Naive thymus-derived CD4-positive, alpha-beta T cell (primary cell): ENCODE measurements around the gene DICER1. TPM values are rescaled to one million over a fixed set of nuclear protein-coding genes. Genes with fewer than 3 reads are reported as not detected.

Source experiments
- ATAC-seq: fragments of 150-1000 bp; cut with Tn5 transposase; 2 replicates; pipeline ENCODE4 v1.10.0; 2021; ENCODE audit warnings: mild to moderate bottlenecking, moderate library complexity
- CTCF ChIA-PET: fragments of 350-600 bp; sonication (Branson Sonifier 250); formaldehyde crosslinking; loops from one replicate; lab custom pipeline; 2021; ENCODE audit warnings: antibody characterized with exemption; lab: Charles Lee
- POLR2A ChIA-PET: fragments of 350-600 bp; sonication (Branson Sonifier 250); formaldehyde crosslinking; loops from one replicate; lab custom pipeline; 2021; ENCODE audit warnings: antibody characterized with exemption, inconsistent platforms; lab: Charles Lee
- DNase-seq, 9 donors: peaks; one replicate each; pipeline versions ENCODE4 v3.0.0 to v3.0.0-alpha.2; 2020 to 2022; ENCODE audit warnings: mixed read lengths in 1 of 9
- H3K27ac ChIP-seq: one replicate; pipeline ENCODE4 v1.7.0; 2013; ENCODE audit warnings: mild to moderate bottlenecking, low read depth, low read length, moderate library complexity
- H3K27me3 ChIP-seq, 2 donors: one replicate each; pipeline ENCODE4 v1.7.0; 2013; ENCODE audit warnings: low read length in 2 of 2, mild to moderate bottlenecking in 2 of 2, moderate library complexity in 2 of 2; ENCODE audit not compliant: control insufficient read depth in 2 of 2, insufficient read depth in 2 of 2
- H3K36me3 ChIP-seq, 3 experiments: 1 replicate in 2 of 3; 2 replicates in 1 of 3; pipeline ENCODE4 v1.7.0; 2013; ENCODE audit warnings: low read length in 3 of 3, mild to moderate bottlenecking in 3 of 3, moderate library complexity in 1 of 3; ENCODE audit not compliant: insufficient read depth in 3 of 3, control insufficient read depth in 2 of 3
- H3K4me1 ChIP-seq, 2 donors: one replicate each; pipeline ENCODE4 v1.7.0; 2013; ENCODE audit warnings: low read length in 2 of 2, mild to moderate bottlenecking in 2 of 2, moderate library complexity in 1 of 2; ENCODE audit not compliant: control insufficient read depth in 2 of 2, insufficient read depth in 2 of 2
- H3K4me3 ChIP-seq: 2 replicates; pipeline ENCODE4 v1.7.0; 2013; ENCODE audit warnings: mild to moderate bottlenecking, low read length
- H3K9me3 ChIP-seq, 3 experiments: 1 replicate in 2 of 3; 2 replicates in 1 of 3; pipeline ENCODE4 v1.7.0; 2013; ENCODE audit warnings: low read length in 3 of 3; ENCODE audit not compliant: control insufficient read depth in 2 of 3
- H3K27ac Mint-ChIP-seq, 9 donors: one replicate each; pipeline ENCODE4 v1.8.0; 2020 to 2022; ENCODE audit warnings: mixed read lengths in 9 of 9, mild to moderate bottlenecking in 8 of 9, moderate library complexity in 5 of 9, inconsistent platforms in 2 of 9
- H3K27me3 Mint-ChIP-seq, 5 donors: one replicate each; pipeline ENCODE4 v1.8.0; 2021 to 2022; ENCODE audit warnings: mixed read lengths in 5 of 5, mild to moderate bottlenecking in 1 of 5
- H3K36me3 Mint-ChIP-seq, 5 donors: one replicate each; pipeline ENCODE4 v1.8.0; 2020 to 2022; ENCODE audit warnings: mixed read lengths in 5 of 5, mild to moderate bottlenecking in 3 of 5, inconsistent platforms in 1 of 5
- H3K4me1 Mint-ChIP-seq, 7 donors: one replicate each; pipeline ENCODE4 v1.8.0; 2020 to 2022; ENCODE audit warnings: mixed read lengths in 7 of 7, mild to moderate bottlenecking in 3 of 7, inconsistent platforms in 1 of 7
- H3K4me3 Mint-ChIP-seq, 10 donors: one replicate each; pipeline ENCODE4 v1.8.0; 2020 to 2022; ENCODE audit warnings: mild to moderate bottlenecking in 10 of 10, mixed read lengths in 10 of 10, moderate library complexity in 6 of 10, inconsistent platforms in 2 of 10
- H3K9me3 Mint-ChIP-seq, 11 donors: one replicate each; pipeline ENCODE4 v1.8.0; 2020 to 2022; ENCODE audit warnings: mixed read lengths in 11 of 11, mild to moderate bottlenecking in 4 of 11, inconsistent platforms in 1 of 11, moderate library complexity in 1 of 11
- intact Hi-C, 2 donors: fragments of 100-400 bp; cut with micrococcal nuclease; formaldehyde crosslinking; loops; one replicate each; pipeline ENCODE4 v1.15.1; 2023
- polyA plus RNA-seq, 2 donors: library from polyadenylated mRNA; unstranded; fragments of 300-500 nt; fragmentation: Illumina TruSeq; gene quantifications; one replicate each; pipeline ENCODE4 v1.2.3, GENCODE V29; 2021
- total RNA-seq, 6 experiments: library from RNA in 5 of 6; stranded (reverse) in 5 of 6; gene quantifications; 1 replicate in 5 of 6; 2 replicates in 1 of 6; pipeline ENCODE4 v1.2.3 and lab custom pipeline; 2021 to 2026

The DICER1 gene
- total and polyA plus RNA-seq, 7 experiments from 2014 or later = 11.0 to 78.2 (median 62.6) TPM

DNA sequence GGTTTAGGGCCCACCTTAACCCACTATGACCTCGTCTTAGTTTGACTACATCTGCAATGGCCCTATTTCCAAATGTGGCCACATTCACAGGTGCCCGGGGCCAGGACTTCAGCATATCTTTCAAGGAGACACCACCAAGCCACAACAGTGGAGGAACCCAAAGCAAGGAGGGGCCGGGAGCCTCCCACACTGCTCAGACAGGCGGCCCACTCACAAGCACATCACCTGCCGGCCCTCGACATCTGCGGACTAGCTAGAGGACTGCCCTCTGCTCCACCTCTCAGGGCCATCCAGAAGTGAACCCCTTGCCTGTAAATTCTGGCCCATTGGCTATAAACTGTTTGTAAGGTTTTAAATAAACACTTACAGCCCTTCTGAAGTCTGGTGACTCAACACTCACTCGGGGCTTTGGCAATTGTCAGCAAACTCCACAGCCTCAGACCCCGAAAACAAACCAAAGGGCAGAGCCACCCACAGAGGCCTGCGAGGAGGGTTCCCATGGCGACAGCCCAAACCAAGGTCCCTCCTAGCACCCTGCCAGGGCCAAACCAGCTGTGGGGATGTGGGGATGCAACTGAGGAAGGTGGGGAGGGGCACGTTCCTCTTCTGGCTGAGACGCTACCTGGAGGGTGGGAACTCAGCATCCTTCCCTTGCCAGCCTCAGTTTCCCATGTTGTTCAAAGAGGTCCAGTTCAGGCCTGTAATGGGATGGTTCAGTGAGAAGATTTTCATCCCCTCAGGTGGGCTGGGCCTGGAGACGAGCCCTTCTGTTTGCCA is 95.8 kb downstream of the DICER1 start:
- intact Hi-C loops = no loop called here
- POLR2A ChIA-PET = no interaction called here
- no peak overlapping the region for H3K4me3 Mint-ChIP-seq
- Histone ChIP-seq H3K27ac (no peak overlapping the region), H3K27me3 (no peaks in the 10 kb centered on the region), H3K9me3 (no peaks in the 10 kb centered on the region), H3K4me1 (no peaks in the 10 kb centered on the region), H3K4me3 (no peak overlapping the region), H3K36me3 (no peaks in the 10 kb centered on the region)
- no peaks in the 10 kb centered on the region for H3K36me3 Mint-ChIP-seq
- DNase-seq (no peak), ATAC-seq (no peak)
- H3K27ac Mint-ChIP-seq = no peak overlapping the region
- H3K4me1 Mint-ChIP-seq = peaks cover 0 to 14% (median 8%) of the 10 kb centered on the region in 7 donors
- CTCF ChIA-PET = interaction anchor here (0.6 to 0.7 kb wide), 2 partner anchors 9 to 16 kb away, joined by 3 to 4 read pairs; no protein-coding TSS in a partner anchor
- H3K9me3 Mint-ChIP-seq = peaks cover 0 to 3% (median 0%) of the 10 kb centered on the region in 11 donors
- H3K27me3 Mint-ChIP-seq = no peaks in the 10 kb centered on the region

DNA sequence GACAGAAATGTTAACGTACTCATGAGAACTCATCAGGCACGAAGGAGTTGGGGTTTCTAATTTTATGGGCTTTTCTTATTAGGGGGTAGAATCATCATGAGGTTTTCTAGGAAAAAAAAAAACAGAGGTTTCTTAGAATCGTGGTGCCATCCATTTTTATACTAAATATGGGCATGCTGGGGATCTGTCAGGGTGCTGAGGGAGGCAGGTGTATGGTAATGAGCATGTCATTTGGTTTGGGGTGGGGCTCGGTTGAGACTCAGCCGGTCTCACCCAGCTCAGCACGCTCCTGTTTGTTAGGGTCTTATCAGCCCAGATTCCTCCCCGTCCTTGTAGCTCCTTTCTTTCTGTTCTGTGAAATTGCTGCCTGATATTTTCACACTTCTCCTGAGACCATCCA is 98.2 kb downstream of the DICER1 start:
- Mint-ChIP-seq H3K4me3 (peak overlapping the region in 3 of 10 donors; percentile 10 to 18 (median 16)), H3K4me1 (peaks cover 0 to 14% (median 8%) of the 10 kb centered on the region in 7 donors), H3K27me3 (no peaks in the 10 kb centered on the region), H3K27ac (no peak overlapping the region), H3K9me3 (peaks cover 0 to 3% (median 0%) of the 10 kb centered on the region in 11 donors), H3K36me3 (no peaks in the 10 kb centered on the region)
- Histone ChIP-seq H3K36me3 (no peaks in the 10 kb centered on the region), H3K27ac (no peak overlapping the region), H3K9me3 (no peaks in the 10 kb centered on the region), H3K4me1 (no peaks in the 10 kb centered on the region), H3K27me3 (no peaks in the 10 kb centered on the region), H3K4me3 (no peak overlapping the region)
- ATAC-seq = no peak
- ChIA-PET CTCF (no interaction called here), POLR2A (no interaction called here)
- intact Hi-C loops = no loop called here
- DNase-seq = no peak

DNA sequence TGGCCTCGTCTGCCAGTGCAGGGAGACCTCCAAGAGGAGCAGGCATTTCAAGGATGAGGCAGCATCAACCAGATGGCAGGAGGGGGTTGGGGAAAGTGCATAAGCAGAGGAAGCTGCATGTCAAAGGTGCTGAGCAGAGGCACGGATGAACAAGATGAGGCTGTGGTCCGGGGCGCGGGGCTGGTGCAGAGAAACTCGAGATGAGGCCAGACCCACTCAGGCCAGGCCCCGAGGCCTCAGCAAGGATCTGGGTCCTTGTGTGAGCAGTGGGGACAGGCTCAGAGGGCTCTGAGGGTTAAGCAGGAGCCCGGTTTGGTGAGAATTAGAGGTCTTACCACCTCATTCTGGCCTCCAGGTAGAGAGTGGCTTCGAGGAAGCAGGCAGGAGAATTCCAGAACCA is 98.8 kb downstream of the DICER1 start:
- ATAC-seq = no peak
- H3K36me3 Mint-ChIP-seq = no peaks in the 10 kb centered on the region
- no peak overlapping the region for H3K4me3 ChIP-seq
- H3K4me3 Mint-ChIP-seq = peak overlapping the region in 2 of 10 donors; percentile 10 to 18
- no peaks in the 10 kb centered on the region for H3K36me3 ChIP-seq
- H3K9me3 Mint-ChIP-seq = peaks cover 0 to 3% (median 0%) of the 10 kb centered on the region in 11 donors
- POLR2A ChIA-PET = no interaction called here
- no peak overlapping the region for H3K27ac ChIP-seq
- DNase-seq = no peak
- peak overlapping the region in 3 of 9 donors; percentile 18 to 52 (median 49) for H3K27ac Mint-ChIP-seq
- no peaks in the 10 kb centered on the region for H3K27me3 Mint-ChIP-seq
- H3K4me1 ChIP-seq = no peaks in the 10 kb centered on the region
- H3K27me3 ChIP-seq = no peaks in the 10 kb centered on the region
- intact Hi-C loops = no loop called here
- CTCF ChIA-PET = no interaction called here
- peaks cover 0 to 14% (median 8%) of the 10 kb centered on the region in 7 donors for H3K4me1 Mint-ChIP-seq
- no peaks in the 10 kb centered on the region for H3K9me3 ChIP-seq

DNA sequence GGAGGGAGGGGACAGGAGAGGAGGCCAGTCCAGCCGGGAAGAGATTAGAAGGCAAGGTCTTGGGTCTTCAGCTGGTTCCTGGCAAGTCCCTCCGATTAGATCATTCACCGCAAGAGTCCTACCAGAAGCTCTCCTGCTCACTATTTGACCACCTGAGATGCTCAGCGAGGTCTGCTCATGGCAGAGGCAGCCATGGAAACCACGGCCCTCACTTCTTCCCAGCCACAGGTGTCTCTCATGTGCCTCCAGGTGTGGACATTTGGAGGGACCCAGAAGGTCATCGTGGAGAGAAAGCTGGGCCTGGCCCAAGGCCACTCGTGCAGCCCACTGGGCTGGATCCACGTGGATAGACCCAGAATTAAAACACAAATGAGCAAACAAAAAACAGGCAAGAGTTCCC is 99.5 kb downstream of the DICER1 start:
- Histone ChIP-seq H3K4me1 (no peaks in the 10 kb centered on the region), H3K27ac (no peak overlapping the region), H3K27me3 (no peaks in the 10 kb centered on the region), H3K4me3 (no peak overlapping the region), H3K9me3 (no peaks in the 10 kb centered on the region), H3K36me3 (no peaks in the 10 kb centered on the region)
- no peaks in the 10 kb centered on the region for H3K36me3 Mint-ChIP-seq
- H3K9me3 Mint-ChIP-seq = no peaks in the 10 kb centered on the region
- no peaks in the 10 kb centered on the region for H3K27me3 Mint-ChIP-seq
- peak overlapping the region in 3 of 9 donors; percentile 16 to 52 (median 18) for H3K27ac Mint-ChIP-seq
- no peak for DNase-seq
- ATAC-seq = no peak
- CTCF ChIA-PET = no interaction called here
- intact Hi-C loops = no loop called here
- H3K4me1 Mint-ChIP-seq = peaks cover 0 to 14% (median 8%) of the 10 kb centered on the region in 7 donors
- POLR2A ChIA-PET = no interaction called here
- H3K4me3 Mint-ChIP-seq = no peak overlapping the region

DNA sequence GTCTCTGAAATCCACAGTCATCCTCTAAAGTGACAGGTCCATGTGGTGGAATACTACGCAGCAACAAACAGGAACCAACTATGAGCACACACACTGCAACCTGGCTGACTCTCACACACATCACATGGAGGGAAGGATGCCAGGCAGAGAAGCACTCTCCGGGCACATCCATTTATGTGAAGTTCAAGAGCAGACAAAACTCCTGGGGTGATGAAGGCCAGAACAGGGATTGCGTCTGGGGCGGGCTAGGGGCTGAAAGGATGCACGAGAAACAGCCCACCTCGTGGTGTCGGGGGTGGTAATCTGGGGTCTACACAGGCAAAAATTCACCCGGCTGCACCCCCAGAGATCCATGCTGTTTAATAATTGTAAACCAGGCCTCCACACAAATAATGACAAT is 100.2 kb downstream of the DICER1 start:
- Histone ChIP-seq H3K4me3 (no peak overlapping the region), H3K27ac (no peak overlapping the region), H3K27me3 (no peaks in the 10 kb centered on the region), H3K36me3 (no peaks in the 10 kb centered on the region), H3K4me1 (no peaks in the 10 kb centered on the region), H3K9me3 (no peaks in the 10 kb centered on the region)
- Mint-ChIP-seq H3K27ac (no peak overlapping the region), H3K27me3 (no peaks in the 10 kb centered on the region), H3K4me3 (no peak overlapping the region), H3K9me3 (no peaks in the 10 kb centered on the region), H3K36me3 (no peaks in the 10 kb centered on the region), H3K4me1 (peaks cover 0 to 14% (median 8%) of the 10 kb centered on the region in 7 donors)
- intact Hi-C loops = no loop called here
- ATAC-seq = no peak
- DNase-seq = no peak
- ChIA-PET CTCF (no interaction called here), POLR2A (no interaction called here)

DNA sequence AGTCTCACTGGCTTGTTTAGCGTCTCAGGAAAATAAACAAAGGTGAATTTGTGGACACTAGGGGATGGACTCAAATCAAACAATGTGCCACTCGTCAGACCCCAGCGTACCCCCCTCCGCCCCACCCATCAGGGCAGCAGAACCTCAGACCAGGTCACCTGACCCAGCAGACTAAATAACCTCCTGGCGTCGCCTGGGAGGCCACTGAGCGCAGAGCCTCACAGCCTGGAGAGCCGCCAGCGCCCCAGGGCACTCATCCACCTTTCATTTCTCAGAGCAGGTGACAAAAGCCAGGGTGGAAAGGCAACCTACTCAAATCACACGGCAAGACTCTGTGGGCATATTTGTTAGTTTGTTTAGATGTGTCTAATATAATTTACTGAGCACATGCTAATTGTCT is 100.9 kb downstream of the DICER1 start:
- CTCF ChIA-PET = no interaction called here
- Mint-ChIP-seq H3K4me3 (no peak overlapping the region), H3K27ac (no peak overlapping the region), H3K4me1 (peaks cover 0 to 14% (median 8%) of the 10 kb centered on the region in 7 donors), H3K36me3 (no peaks in the 10 kb centered on the region), H3K27me3 (no peaks in the 10 kb centered on the region), H3K9me3 (peaks cover 0 to under 1% (median 0%) of the 10 kb centered on the region in 11 donors)
- ATAC-seq = no peak
- Histone ChIP-seq H3K4me1 (no peaks in the 10 kb centered on the region), H3K27ac (no peak overlapping the region), H3K27me3 (no peaks in the 10 kb centered on the region), H3K9me3 (no peaks in the 10 kb centered on the region), H3K4me3 (no peak overlapping the region), H3K36me3 (no peaks in the 10 kb centered on the region)
- DNase-seq = no peak
- POLR2A ChIA-PET = no interaction called here
- intact Hi-C loops = no loop called here

DNA sequence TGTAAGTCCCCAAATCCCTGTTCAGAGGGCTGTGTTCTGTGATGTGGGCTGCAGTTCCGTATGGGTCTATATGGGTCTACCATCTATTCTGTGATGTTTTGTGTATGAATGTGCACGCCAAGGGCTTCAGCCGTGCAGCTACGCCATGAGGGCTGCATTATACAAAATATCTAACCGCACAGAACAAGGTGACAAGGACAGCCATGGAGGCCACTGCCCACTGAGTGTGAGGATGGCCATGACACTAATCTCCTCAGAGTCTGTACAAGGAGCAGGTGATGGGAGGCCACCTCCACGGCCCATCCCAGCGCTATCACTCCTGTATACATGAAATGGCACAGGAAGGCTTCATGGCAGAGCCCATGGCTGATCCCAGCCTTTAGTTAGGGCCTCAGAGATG is 102.0 kb downstream of the DICER1 start:
- no peak overlapping the region for H3K4me3 ChIP-seq
- no peaks in the 10 kb centered on the region for H3K4me1 ChIP-seq
- no peak for ATAC-seq
- Mint-ChIP-seq H3K4me1 (peaks cover 0 to 14% (median 8%) of the 10 kb centered on the region in 7 donors), H3K27me3 (no peaks in the 10 kb centered on the region), H3K27ac (no peak overlapping the region), H3K9me3 (peaks cover 0 to 2% (median 0%) of the 10 kb centered on the region in 11 donors), H3K4me3 (no peak overlapping the region), H3K36me3 (no peaks in the 10 kb centered on the region)
- no peaks in the 10 kb centered on the region for H3K36me3 ChIP-seq
- intact Hi-C loops = no loop called here
- DNase-seq = no peak
- no peaks in the 10 kb centered on the region for H3K9me3 ChIP-seq
- CTCF ChIA-PET = no interaction called here
- H3K27me3 ChIP-seq = no peaks in the 10 kb centered on the region
- POLR2A ChIA-PET = no interaction called here
- no peak overlapping the region for H3K27ac ChIP-seq
